ENCODE data around the gene L1TD1.
"Not testable (repeated sequence)": the region's sequence is repeated elsewhere in the genome, so short reads cannot be mapped to it uniquely, and the experiment has no call there.

L1TD1 gene

GRCh38 chr1:62177621-62178020 is 17.0 kb upstream of the L1TD1 start:
- TF ChIP-seq, protein P1, sequence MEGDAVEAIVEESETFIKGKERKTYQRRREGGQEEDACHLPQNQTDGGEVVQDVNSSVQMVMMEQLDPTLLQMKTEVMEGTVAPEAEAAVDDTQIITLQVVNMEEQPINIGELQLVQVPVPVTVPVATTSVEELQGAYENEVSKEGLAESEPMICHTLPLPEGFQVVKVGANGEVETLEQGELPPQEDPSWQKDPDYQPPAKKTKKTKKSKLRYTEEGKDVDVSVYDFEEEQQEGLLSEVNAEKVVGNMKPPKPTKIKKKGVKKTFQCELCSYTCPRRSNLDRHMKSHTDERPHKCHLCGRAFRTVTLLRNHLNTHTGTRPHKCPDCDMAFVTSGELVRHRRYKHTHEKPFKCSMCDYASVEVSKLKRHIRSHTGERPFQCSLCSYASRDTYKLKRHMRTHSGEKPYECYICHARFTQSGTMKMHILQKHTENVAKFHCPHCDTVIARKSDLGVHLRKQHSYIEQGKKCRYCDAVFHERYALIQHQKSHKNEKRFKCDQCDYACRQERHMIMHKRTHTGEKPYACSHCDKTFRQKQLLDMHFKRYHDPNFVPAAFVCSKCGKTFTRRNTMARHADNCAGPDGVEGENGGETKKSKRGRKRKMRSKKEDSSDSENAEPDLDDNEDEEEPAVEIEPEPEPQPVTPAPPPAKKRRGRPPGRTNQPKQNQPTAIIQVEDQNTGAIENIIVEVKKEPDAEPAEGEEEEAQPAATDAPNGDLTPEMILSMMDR (IDR thresholded peaks at IDR 0.05; ENCODE audit: low read depth, low read length), result no peak
- no peak for DNase-seq (ENCODE audit: low read depth in 2 of 2)
- H3K4me3 ChIP-seq (replicated peaks in 1 of 2; ENCODE audit: low read depth in 2 of 2, low read length in 2 of 2), result no peak overlapping the region

GRCh38 chr1:62178372-62178771 is 16.3 kb upstream of the L1TD1 start:
- TF ChIP-seq, protein P1 (IDR thresholded peaks at IDR 0.05; ENCODE audit: low read depth, low read length), result no peak
- no peak overlapping the region for H3K4me3 ChIP-seq (replicated peaks in 1 of 2; ENCODE audit: low read depth in 2 of 2, low read length in 2 of 2)

DNA sequence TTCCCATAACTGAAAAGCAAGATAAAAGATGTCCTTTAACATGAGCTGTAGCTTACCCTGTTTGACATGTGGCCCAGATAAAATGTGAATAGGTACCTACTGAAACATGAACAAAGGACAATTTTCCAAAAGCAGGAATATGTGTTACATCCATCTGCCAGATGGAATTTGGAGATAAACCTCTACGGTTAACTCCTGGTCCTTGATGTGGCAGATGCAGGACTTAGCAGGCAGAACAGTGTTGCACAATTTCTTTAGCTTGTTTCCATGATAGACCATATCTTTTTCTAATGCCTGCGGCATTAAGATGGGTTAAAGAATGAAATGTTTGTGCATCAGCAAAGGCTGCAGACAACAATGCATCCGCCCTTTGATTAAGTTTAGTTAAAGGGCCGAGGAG is 14.6 kb upstream of the L1TD1 start:
- DNase-seq (ENCODE audit: low read depth in 2 of 2); H3K4me3 ChIP-seq (replicated peaks in 1 of 2; ENCODE audit: low read depth in 2 of 2, low read length in 2 of 2): not testable (repeated sequence)

More at GRCh38 chr1:62178372-62178771, 16.3 kb upstream of the L1TD1 start:
- DNase-seq (ENCODE audit: low read depth in 2 of 2), result no peak

DNA sequence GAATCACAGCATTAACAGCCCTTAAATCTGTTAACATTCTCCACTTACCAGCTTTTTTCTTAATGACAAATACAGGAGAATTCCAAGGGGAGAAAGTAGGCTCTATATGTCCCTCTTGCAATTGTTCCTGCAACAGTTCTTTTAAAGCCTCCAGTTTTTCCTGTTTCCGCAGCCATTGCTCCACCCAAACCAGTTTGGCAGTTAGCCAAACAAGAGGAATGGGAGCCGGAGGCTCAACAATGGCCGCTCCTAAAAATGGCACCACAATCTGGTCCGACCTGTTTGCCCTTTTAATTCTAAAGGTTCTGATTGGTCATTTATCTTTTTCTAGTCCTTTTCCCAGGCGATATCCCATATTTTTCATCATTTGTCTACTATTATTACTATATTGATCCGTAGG is 14.0 kb upstream of the L1TD1 start:
- TF ChIP-seq, protein P1 (IDR thresholded peaks at IDR 0.05; ENCODE audit: low read depth, low read length), result no peak
- H3K4me3 ChIP-seq (replicated peaks in 1 of 2; ENCODE audit: low read depth in 2 of 2, low read length in 2 of 2), result no peak overlapping the region
- DNase-seq (ENCODE audit: low read depth in 2 of 2), result no peak

DNA sequence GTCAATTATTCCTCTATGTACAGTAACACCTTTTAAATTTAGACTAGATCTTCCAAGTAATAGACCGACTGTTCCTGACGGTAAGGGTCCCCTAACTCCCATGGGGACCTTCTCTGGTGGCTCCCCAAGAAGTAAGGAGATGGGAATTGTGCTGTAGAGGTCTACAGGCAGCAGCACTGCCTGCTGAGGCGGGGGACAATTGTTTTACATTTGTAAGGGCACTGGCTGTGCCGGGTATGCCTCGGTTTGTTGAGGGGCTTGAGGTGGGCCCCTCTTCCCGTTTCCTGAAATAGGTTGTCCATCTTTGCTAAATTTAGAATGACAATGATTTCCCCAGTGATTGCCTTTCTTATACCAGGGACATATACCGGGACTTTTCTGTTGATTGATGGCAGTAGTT is 13.1 kb upstream of the L1TD1 start:
- TF ChIP-seq, protein P1 (IDR thresholded peaks at IDR 0.05; ENCODE audit: low read depth, low read length), result no peak
- no peak for DNase-seq (ENCODE audit: low read depth in 2 of 2)
- no peak overlapping the region for H3K4me3 ChIP-seq (replicated peaks in 1 of 2; ENCODE audit: low read depth in 2 of 2, low read length in 2 of 2)

DNA sequence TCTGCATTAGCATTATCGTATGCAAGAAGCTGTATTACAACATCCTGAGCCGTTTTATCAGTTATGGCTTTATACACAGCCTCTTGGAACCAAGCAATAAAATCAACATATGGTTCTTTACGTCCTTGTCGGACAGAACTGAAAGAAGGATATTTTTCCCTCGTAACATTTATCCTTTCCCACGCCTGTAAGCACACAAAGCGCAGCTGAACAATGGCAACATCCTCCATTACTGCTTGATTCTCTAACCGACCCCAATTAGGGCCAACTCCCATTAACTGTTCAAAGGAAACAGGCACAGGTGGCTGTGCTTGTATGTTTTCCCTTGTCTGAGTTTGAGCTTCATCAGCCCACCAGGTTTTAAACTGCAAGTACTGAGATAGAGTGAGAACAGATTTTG is 12.5 kb upstream of the L1TD1 start:
- DNase-seq (ENCODE audit: low read depth in 2 of 2), result not testable (repeated sequence)

DNA sequence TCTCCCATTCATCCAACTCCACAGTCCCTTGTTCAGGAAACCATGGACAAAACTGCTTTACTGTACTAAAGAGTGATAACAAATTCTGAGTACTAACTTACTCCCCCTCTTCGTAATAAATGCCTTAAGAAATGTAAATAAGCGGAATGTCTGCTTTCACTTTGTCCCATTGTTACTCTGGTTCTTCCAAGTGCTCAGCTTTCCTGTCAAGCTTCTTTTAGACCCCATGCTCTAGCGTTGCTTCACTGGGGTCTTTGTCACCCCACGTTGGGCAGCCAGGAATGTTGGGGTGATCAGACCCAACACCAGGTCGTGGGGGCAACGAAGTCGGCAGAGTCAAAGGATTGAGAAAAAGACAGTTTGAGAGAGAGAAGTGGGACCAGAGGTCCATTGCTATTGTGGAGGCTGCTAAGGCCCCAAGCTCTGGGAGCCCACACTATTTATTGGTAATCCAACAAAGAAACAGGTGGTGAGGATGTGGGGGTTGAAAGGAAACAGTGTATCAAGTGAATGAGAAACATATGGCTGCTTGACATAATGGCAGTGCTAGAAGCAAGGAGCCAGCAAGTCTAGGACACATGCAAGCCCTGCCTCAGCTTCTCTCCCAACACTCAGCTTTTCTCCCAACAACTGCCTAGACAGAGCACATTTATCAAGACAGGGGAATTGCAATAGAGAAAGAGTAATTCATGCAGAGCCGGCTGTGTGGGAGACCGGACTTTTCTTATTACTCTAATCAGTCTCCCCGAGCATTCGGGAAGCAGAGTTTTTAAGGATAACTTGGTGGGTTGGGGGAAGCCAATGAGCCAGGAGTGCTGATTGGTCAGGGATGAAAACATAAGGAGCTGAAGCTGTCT is 11.3 kb upstream of the L1TD1 start:
- not testable (repeated sequence) for DNase-seq (ENCODE audit: low read depth in 2 of 2); H3K4me3 ChIP-seq (replicated peaks in 1 of 2; ENCODE audit: low read depth in 2 of 2, low read length in 2 of 2)

More for the DNA sequence above, 12.5 kb upstream of the L1TD1 start:
- not testable (repeated sequence) for H3K4me3 ChIP-seq (replicated peaks in 1 of 2; ENCODE audit: low read depth in 2 of 2, low read length in 2 of 2)

GRCh38 chr1:62184336-62184735 is 10.3 kb upstream of the L1TD1 start:
- H3K4me3 ChIP-seq (replicated peaks in 1 of 2; ENCODE audit: low read depth in 2 of 2, low read length in 2 of 2), result no peak overlapping the region
- TF ChIP-seq, protein P1 (IDR thresholded peaks at IDR 0.05; ENCODE audit: low read depth, low read length), result no peak
- DNase-seq (ENCODE audit: low read depth in 2 of 2), result no peak

DNA sequence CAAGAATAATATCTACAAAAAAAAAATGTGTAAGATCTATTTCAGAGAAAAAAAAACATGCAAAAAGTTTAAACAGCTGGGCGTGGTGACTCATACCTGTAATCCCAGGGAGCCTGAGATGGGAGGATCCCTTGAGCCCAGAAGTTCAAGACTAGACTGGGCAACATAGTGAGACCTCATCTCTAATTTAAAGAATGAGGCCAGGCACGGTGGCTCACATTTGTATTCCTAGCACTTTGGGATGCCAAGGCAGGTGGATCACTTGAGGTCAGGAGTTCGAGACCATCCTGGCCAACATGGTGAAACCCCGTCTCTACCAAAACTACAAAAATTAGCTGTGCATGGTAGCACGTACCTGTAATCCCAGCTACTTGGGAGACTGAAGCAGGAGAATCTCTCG is 9.4 kb upstream of the L1TD1 start:
- H3K4me3 ChIP-seq (replicated peaks in 1 of 2; ENCODE audit: low read depth in 2 of 2, low read length in 2 of 2); DNase-seq (ENCODE audit: low read depth in 2 of 2): not testable (repeated sequence)

All from cardiac fibroblast (primary cell).